ENCODE results near the gene FRMPD4. TPM values are rescaled to one million over a fixed set of nuclear protein-coding genes. Genes with fewer than 3 reads are reported as not detected.

The FRMPD4 gene
- total RNA-seq, 1 donor from 2014 or later = 0.29 TPM

- no peak overlapping the region for H3K27ac ChIP-seq
- no peak overlapping the region for H3K4me3 ChIP-seq
- H3K4me1 ChIP-seq = no peaks in the 10 kb centered on the region
- no peaks in the 10 kb centered on the region for H3K9me3 ChIP-seq
- DNase-seq (no peak), ATAC-seq (no peak)
- no peak for TF ChIP-seq CTCF (IDR thresholded peaks at IDR 0.05)
- no peaks in the 10 kb centered on the region for H3K36me3 ChIP-seq
- intact Hi-C loops (cut with DNase I) = no loop called here
- H3K27me3 ChIP-seq = no peaks in the 10 kb centered on the region
Observed at GRCh38 chrX:12304261-12304660, 166.0 kb downstream of the FRMPD4 start.

- ATAC-seq (no peak), DNase-seq (no peak)
- Histone ChIP-seq H3K27ac (no peak overlapping the region), H3K4me3 (no peak overlapping the region), H3K9me3 (no peaks in the 10 kb centered on the region), H3K27me3 (no peaks in the 10 kb centered on the region), H3K36me3 (no peaks in the 10 kb centered on the region), H3K4me1 (no peaks in the 10 kb centered on the region)
- no peak for TF ChIP-seq CTCF (IDR thresholded peaks at IDR 0.05)
- intact Hi-C loops (cut with DNase I) = no loop called here
Observed at GRCh38 chrX:12307961-12308360, 169.7 kb downstream of the FRMPD4 start.

- DNase-seq (no peak), ATAC-seq (no peak)
- no peak overlapping the region for H3K27ac ChIP-seq
- H3K4me1 ChIP-seq = no peaks in the 10 kb centered on the region
- no peak for TF ChIP-seq CTCF (IDR thresholded peaks at IDR 0.05)
- no peak overlapping the region for H3K4me3 ChIP-seq
- no peaks in the 10 kb centered on the region for H3K9me3 ChIP-seq
- intact Hi-C loops (cut with DNase I) = no loop called here
- no peaks in the 10 kb centered on the region for H3K27me3 ChIP-seq
- H3K36me3 ChIP-seq = no peaks in the 10 kb centered on the region
Observed at GRCh38 chrX:12308420-12308819, 170.1 kb downstream of the FRMPD4 start.

- intact Hi-C loops (cut with DNase I) = no loop called here
- Histone ChIP-seq H3K4me3 (no peak overlapping the region), H3K27ac (no peak overlapping the region), H3K4me1 (no peaks in the 10 kb centered on the region), H3K9me3 (no peaks in the 10 kb centered on the region), H3K27me3 (no peaks in the 10 kb centered on the region), H3K36me3 (no peaks in the 10 kb centered on the region)
- DNase-seq = no peak
- ATAC-seq = no peak
- TF ChIP-seq CTCF (IDR thresholded peaks at IDR 0.05) = no peak
Observed at GRCh38 chrX:12309040-12309743, 170.9 kb downstream of the FRMPD4 start.

- H3K4me3 ChIP-seq = no peak overlapping the region
- no peaks in the 10 kb centered on the region for H3K36me3 ChIP-seq
- no peak overlapping the region for H3K27ac ChIP-seq
- no peak for TF ChIP-seq CTCF (IDR thresholded peaks at IDR 0.05)
- no peaks in the 10 kb centered on the region for H3K9me3 ChIP-seq
- H3K4me1 ChIP-seq = no peaks in the 10 kb centered on the region
- no peak for ATAC-seq
- DNase-seq = no peak
- no peaks in the 10 kb centered on the region for H3K27me3 ChIP-seq
- intact Hi-C loops (cut with DNase I) = no loop called here
Observed at GRCh38 chrX:12309744-12310076, 171.4 kb downstream of the FRMPD4 start.

GRCh38 chrX:12314651-12315050 lies 176.4 kb downstream of the FRMPD4 start:
- H3K4me3 ChIP-seq = no peak overlapping the region
- intact Hi-C loops (cut with DNase I) = no loop called here

More at GRCh38 chrX:12314651-12315050, 176.4 kb downstream of the FRMPD4 start:
- H3K36me3 ChIP-seq = no peaks in the 10 kb centered on the region
- no peaks in the 10 kb centered on the region for H3K27me3 ChIP-seq
- H3K4me1 ChIP-seq = no peaks in the 10 kb centered on the region
- no peak overlapping the region for H3K27ac ChIP-seq
- ATAC-seq = no peak
- H3K9me3 ChIP-seq = no peaks in the 10 kb centered on the region
- no peak for TF ChIP-seq CTCF (IDR thresholded peaks at IDR 0.05)
- no peak for DNase-seq

Measured in upper lobe of right lung (tissue), 1 donor.